SK-N-SH (cell line): ENCODE data around the gene MGAT5.

Source experiments
- CHD2 ChIP-seq: fragments of 150-350 bp; IDR thresholded peaks from 2 replicates; pipeline ENCODE4 v1.6.1; 2018; ENCODE audit warnings: low read length; ENCODE audit not compliant: partially characterized antibody
- CTCF ChIP-seq: fragments of 200-600 bp; sonication (generic); IDR thresholded peaks from 2 replicates; pipeline ENCODE4 v1.6.1; 2017; ENCODE audit warnings: antibody characterized with exemption, mild to moderate bottlenecking, moderate library complexity
- IRF3 ChIP-seq: fragments of 150-350 bp; IDR thresholded peaks from 2 replicates; pipeline ENCODE4 v1.6.1; 2016; ENCODE audit warnings: mild to moderate bottlenecking, low read depth, low read length
- NFIC ChIP-seq: IDR thresholded peaks from 2 replicates; pipeline ENCODE4 v1.4.0; 2012; ENCODE audit warnings: borderline replicate concordance
- POLR2AphosphoS5 ChIP-seq: IDR thresholded peaks from 2 replicates; pipeline ENCODE4 v1.6.1; 2012; ENCODE audit warnings: low read depth, low read length
- RFX5 ChIP-seq: IDR thresholded peaks from 2 replicates; pipeline ENCODE4 v1.6.1; 2012; ENCODE audit warnings: mild to moderate bottlenecking, improper control_type of control experiment, low read length
- RXRA ChIP-seq: IDR thresholded peaks from 2 replicates; pipeline ENCODE4 v1.4.0; 2012; ENCODE audit warnings: low read depth, mild to moderate bottlenecking, borderline replicate concordance
- TEAD4 ChIP-seq: IDR thresholded peaks from 2 replicates; pipeline ENCODE4 v1.4.0; 2012; ENCODE audit warnings: mild to moderate bottlenecking, borderline replicate concordance; ENCODE audit not compliant: insufficient read depth
- USF2 ChIP-seq: fragments of 150-350 bp; IDR thresholded peaks from 2 replicates; pipeline ENCODE4 v1.6.1; 2017; ENCODE audit warnings: antibody characterized with exemption, low read length, low read depth, borderline replicate concordance
- YY1 ChIP-seq: IDR thresholded peaks from 2 replicates; pipeline ENCODE4 v1.4.0; 2012; ENCODE audit warnings: low read depth, mild to moderate bottlenecking

GRCh38 chr2:134233728-134234136, 20.1 kb upstream of the MGAT5 start:
- no peak for TF ChIP-seq IRF3
- TF ChIP-seq POLR2AphosphoS5 = no peak
- no peak for TF ChIP-seq CTCF
- TF ChIP-seq YY1 = no peak
- TF ChIP-seq USF2 = no peak
- no peak for TF ChIP-seq RXRA
- no peak for TF ChIP-seq TEAD4
- no peak for TF ChIP-seq RFX5
- no peak for TF ChIP-seq NFIC
- TF ChIP-seq CHD2 = peak; percentile 73
